Hippocampal formation (tissue), 2 donors: Measurements from ENCODE around the gene HP1BP3.

ENCODE experiments used
- DNase-seq, 2 donors: peaks; one replicate each; lab custom pipeline; 2025; lab: John Stamatoyannopoulos, UW

Gene HP1BP3

GRCh38 chr1:20711285-20712214 is 75.6 kb downstream of the HP1BP3 start:
- DNase-seq: no peak

GRCh38 chr1:20710469-20711284 is 76.4 kb downstream of the HP1BP3 start:
- DNase-seq: no peak

GRCh38 chr1:20709868-20710267 is 77.2 kb downstream of the HP1BP3 start:
- DNase-seq: no peak

- no peak for DNase-seq
Measured at GRCh38 chr1:20708891-20709290, 78.2 kb downstream of the HP1BP3 start.

- DNase-seq: no peak
Measured at GRCh38 chr1:20708057-20708456, 79.0 kb downstream of the HP1BP3 start.

GRCh38 chr1:20706841-20707240 is 80.3 kb downstream of the HP1BP3 start:
- DNase-seq: no peak

GRCh38 chr1:20705203-20705755 is 81.8 kb downstream of the HP1BP3 start:
- DNase-seq: no peak

GRCh38 chr1:20704390-20705202 is 82.5 kb downstream of the HP1BP3 start:
- no peak for DNase-seq

GRCh38 chr1:20703124-20703756 is 83.9 kb downstream of the HP1BP3 start:
- no peak for DNase-seq

- DNase-seq: no peak
Measured at GRCh38 chr1:20702416-20702815, 84.7 kb downstream of the HP1BP3 start.

- DNase-seq: no peak
Measured at GRCh38 chr1:20701847-20702246, 85.3 kb downstream of the HP1BP3 start.

GRCh38 chr1:20701446-20701845 is 85.7 kb downstream of the HP1BP3 start:
- no peak for DNase-seq

GRCh38 chr1:20700636-20701215 is 86.4 kb downstream of the HP1BP3 start:
- DNase-seq: no peak

- DNase-seq: no peak
Measured at GRCh38 chr1:20699558-20699957, 87.5 kb downstream of the HP1BP3 start.

- no peak for DNase-seq
Measured at GRCh38 chr1:20698195-20698910, 88.8 kb downstream of the HP1BP3 start.

GRCh38 chr1:20697563-20697962 is 89.5 kb downstream of the HP1BP3 start:
- no peak for DNase-seq

GRCh38 chr1:20696397-20697333 is 90.4 kb downstream of the HP1BP3 start:
- DNase-seq: peak; percentile 67 to 71

- no peak for DNase-seq
Measured at GRCh38 chr1:20695515-20695914, 91.6 kb downstream of the HP1BP3 start.

- DNase-seq: no peak
Measured at GRCh38 chr1:20693623-20694022, 93.5 kb downstream of the HP1BP3 start.
